ENCODE data around the gene PLCL2.
"Not testable (repeated sequence)": the region's sequence is repeated elsewhere in the genome, so short reads cannot be mapped to it uniquely, and the experiment has no call there.

Gene PLCL2

GRCh38 chr3:17122758-17123157, 238.0 kb downstream of the PLCL2 start:
- no peak for DNase-seq (ENCODE audit: low read depth)

- no peak for DNase-seq (ENCODE audit: low read depth)
Observed at GRCh38 chr3:17125738-17126442, 241.1 kb downstream of the PLCL2 start.

GRCh38 chr3:17128671-17129070, 243.9 kb downstream of the PLCL2 start:
- DNase-seq (ENCODE audit: low read depth) = not testable (repeated sequence)

- no peak for DNase-seq (ENCODE audit: low read depth)
Observed at GRCh38 chr3:17129556-17129955, 244.8 kb downstream of the PLCL2 start.

GRCh38 chr3:17130956-17131355, 246.2 kb downstream of the PLCL2 start:
- no peak for DNase-seq (ENCODE audit: low read depth)

GRCh38 chr3:17132286-17133115, 247.7 kb downstream of the PLCL2 start:
- no peak for DNase-seq (ENCODE audit: low read depth)

GRCh38 chr3:17133632-17134545, 249.1 kb downstream of the PLCL2 start:
- peak; percentile 22 for DNase-seq (ENCODE audit: low read depth)

- DNase-seq (ENCODE audit: low read depth) = no peak
Observed at GRCh38 chr3:17135696-17136095, 250.9 kb downstream of the PLCL2 start.

- DNase-seq (ENCODE audit: low read depth) = no peak
Observed at GRCh38 chr3:17136136-17136721, 251.5 kb downstream of the PLCL2 start.

GRCh38 chr3:17137321-17137826, 252.6 kb downstream of the PLCL2 start:
- DNase-seq (ENCODE audit: low read depth) = no peak

GRCh38 chr3:17138246-17139039, 253.7 kb downstream of the PLCL2 start:
- no peak for DNase-seq (ENCODE audit: low read depth)
